Endometrial microvascular endothelial cells (primary cell): ENCODE data around the gene FLNC. TPM values are rescaled to one million over a fixed set of nuclear protein-coding genes. Genes with fewer than 3 reads are reported as not detected.

Experiments
- in situ Hi-C: cut with HindIII; loops from 2 replicates; pipeline ENCODE4 v1.10.0; 2017; ENCODE audit warnings: low sequenced_read_pairs, low pct_unique_long_range_greater_than_20kb; ENCODE audit errors: inconsistent ontology term
- total RNA-seq: library from RNA; depleted of rRNA; stranded (reverse); fragments of >200 nt; gene quantifications from one replicate; pipeline ENCODE4 v1.2.3, GENCODE V29; 2015; ENCODE audit errors: inconsistent ontology term

Gene FLNC, protein sequence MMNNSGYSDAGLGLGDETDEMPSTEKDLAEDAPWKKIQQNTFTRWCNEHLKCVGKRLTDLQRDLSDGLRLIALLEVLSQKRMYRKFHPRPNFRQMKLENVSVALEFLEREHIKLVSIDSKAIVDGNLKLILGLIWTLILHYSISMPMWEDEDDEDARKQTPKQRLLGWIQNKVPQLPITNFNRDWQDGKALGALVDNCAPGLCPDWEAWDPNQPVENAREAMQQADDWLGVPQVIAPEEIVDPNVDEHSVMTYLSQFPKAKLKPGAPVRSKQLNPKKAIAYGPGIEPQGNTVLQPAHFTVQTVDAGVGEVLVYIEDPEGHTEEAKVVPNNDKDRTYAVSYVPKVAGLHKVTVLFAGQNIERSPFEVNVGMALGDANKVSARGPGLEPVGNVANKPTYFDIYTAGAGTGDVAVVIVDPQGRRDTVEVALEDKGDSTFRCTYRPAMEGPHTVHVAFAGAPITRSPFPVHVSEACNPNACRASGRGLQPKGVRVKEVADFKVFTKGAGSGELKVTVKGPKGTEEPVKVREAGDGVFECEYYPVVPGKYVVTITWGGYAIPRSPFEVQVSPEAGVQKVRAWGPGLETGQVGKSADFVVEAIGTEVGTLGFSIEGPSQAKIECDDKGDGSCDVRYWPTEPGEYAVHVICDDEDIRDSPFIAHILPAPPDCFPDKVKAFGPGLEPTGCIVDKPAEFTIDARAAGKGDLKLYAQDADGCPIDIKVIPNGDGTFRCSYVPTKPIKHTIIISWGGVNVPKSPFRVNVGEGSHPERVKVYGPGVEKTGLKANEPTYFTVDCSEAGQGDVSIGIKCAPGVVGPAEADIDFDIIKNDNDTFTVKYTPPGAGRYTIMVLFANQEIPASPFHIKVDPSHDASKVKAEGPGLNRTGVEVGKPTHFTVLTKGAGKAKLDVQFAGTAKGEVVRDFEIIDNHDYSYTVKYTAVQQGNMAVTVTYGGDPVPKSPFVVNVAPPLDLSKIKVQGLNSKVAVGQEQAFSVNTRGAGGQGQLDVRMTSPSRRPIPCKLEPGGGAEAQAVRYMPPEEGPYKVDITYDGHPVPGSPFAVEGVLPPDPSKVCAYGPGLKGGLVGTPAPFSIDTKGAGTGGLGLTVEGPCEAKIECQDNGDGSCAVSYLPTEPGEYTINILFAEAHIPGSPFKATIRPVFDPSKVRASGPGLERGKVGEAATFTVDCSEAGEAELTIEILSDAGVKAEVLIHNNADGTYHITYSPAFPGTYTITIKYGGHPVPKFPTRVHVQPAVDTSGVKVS (N-terminal part only)
- total RNA-seq = 155 TPM

DNA sequence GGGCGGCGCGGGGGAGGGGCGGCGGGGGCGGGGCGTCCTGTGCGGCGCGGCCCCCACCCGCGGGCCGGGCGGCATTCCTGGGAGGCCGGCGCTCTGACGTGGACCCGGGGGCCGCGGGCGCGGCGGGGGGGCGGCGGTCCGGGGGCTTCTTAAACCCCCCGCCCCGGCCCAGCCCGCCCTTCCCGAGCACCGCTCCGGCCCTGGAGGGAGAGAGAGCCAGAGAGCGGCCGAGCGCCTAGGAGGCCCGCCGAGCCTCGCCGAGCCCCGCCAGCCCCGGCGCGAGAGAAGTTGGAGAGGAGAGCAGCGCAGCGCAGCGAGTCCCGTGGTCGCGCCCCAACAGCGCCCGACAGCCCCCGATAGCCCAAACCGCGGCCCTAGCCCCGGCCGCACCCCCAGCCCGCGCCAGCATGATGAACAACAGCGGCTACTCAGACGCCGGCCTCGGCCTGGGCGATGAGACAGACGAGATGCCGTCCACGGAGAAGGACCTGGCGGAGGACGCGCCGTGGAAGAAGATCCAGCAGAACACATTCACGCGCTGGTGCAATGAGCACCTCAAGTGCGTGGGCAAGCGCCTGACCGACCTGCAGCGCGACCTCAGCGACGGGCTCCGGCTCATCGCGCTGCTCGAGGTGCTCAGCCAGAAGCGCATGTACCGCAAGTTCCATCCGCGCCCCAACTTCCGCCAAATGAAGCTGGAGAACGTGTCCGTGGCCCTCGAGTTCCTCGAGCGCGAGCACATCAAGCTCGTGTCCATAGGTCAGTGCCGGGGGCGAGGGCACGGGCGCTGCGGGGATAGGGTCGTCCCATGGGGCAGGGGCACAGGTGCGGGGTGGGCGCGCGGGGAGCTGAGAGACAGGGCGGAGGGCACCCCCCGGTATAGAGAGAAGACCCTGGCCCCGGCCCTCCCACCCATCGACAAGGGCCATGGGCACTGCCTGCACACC lies at the start of gene FLNC:
Gene FLNC, plus strand, starts transcription at position 176 of the 947 bp plus-strand sequence. Its CDS starts 232 bp downstream, at position 408.
- in situ Hi-C loops = no loop called here

DNA sequence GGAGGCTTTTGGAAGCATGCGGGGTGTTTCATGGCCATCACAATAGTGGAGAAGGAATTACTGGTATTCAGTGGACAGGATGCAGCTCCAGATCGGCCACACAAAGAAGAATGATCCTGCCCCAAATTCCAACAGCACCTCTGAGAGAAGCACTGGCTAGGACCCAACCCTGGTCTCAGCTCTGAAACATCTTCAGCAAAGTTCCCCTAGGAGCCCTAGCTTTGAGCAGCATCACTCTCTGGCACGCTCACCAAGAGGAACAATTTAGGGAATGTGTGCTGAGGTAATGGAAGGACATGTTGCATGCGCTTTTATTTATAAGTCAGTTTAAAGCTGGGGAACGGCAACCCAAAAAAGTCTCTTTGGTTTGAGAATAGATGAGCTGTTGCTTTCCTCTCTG lies 49.1 kb upstream of the FLNC start:
- in situ Hi-C loops = no loop called here

DNA sequence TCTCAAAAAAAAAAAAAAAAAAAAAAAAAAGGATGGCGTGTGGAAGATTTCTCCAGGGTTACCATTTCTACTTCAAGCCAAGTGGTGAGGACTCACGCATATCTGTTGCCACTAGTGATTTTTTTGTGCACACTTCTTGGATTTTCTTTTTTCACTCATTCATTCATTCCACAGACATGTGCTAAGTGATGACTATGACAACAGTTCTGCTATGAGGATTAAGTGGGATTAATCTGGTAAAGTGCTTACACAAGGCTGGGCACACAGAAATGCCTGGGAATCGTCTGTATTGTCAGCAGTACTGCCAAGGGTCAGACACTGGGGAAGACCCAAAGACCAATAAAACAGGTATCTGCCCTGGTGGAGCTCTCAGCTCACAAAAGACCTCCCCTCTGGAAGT lies 48.4 kb upstream of the FLNC start:
- in situ Hi-C loops = no loop called here

DNA sequence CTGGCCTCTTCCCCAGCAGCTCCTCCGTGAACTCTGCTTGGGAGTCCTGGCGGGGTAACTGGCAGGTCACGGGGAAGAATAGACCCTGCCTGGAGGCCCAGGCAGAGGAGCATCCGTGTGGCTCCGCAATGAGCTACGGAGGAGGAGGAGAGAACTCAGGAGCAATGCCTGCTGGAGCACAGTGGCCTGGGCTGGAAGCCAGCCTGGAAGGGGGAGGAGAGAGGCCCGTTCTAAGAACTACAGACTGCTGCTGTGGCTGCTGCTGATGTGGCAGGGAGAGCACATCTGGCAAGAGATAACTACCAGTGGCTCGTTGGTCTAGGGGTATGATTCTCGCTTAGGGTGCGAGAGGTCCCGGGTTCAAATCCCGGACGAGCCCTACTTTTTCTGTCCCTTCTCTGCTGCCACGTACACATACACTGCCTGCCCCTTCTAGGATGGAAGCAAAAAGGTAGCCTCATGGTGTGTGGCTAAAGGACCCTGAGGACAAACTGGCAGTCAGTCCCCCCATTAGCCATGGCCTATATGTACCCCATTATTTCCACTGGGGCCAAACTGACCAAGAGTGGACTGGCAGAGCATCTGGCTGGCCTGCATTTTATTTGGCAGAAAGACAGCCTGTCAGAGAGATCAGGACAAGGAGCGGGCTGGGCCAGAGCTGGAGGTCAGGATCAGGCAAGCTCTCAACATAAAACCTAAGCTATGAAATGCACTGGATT lies 46.9 kb upstream of the FLNC start:
- in situ Hi-C loops = no loop called here

DNA sequence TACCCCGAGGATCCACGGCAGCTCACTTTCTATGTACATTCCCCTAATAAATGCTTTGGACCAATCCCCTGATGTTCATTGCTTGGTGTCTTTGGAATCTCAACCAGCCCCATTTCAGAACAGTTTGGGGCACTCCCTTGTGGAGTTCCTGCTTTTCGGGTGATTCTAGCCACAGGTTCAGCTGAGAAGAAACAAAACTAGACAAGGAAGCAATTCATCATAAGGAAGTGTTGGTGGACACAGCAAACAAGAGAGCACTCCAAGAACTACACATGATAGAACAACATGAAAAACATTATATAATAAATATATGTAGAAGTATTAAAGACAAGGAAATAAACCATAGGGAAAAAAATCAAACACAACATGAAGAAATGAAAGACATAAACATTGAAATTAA lies 44.5 kb upstream of the FLNC start:
- in situ Hi-C loops = no loop called here

DNA sequence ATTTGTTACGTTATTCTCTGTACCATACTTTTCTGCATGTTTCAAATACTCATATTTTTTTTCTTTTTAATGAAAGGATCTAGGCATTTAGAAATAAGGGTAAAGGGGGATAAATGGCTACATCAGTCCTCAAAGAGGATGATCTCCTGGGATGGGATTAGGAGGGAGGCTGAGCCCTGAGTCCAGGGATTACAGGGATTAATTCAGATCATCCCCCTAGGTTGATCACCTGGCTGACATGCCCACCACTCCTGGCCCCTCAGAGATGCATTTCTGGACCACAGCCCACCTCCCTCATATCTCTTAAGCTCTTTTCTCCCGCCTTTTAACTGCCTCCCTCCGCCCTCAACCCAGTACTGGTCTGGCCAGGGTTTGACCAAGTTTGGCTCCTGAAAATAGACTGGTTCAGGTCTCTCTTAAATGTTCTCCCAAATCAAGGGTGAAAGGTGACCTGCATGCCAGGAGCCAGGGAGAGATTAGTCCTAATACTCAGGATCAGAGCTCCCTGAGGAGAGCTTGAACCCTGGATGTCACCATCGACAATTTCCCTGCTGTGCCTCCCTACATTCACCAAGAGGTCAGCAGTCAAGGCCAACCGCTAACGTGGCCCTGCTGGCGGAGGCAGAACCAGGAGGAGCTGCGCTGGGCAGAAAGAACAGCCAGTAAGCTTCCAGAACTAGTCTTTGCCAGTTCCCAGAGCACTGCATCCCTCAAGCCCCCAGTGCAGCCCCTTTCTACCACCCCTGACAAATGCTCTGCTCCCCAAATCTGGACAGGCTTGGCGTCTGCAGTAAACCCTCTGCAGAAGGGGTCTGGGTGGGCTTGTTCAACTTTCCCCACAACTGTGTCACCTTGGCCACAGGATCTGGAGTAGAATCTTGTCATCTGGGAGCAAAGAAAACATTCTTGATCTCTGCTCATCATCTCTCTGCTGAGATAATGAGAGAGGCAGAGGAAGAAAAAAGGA lies 41.5 kb upstream of the FLNC start:
- in situ Hi-C loops = no loop called here

DNA sequence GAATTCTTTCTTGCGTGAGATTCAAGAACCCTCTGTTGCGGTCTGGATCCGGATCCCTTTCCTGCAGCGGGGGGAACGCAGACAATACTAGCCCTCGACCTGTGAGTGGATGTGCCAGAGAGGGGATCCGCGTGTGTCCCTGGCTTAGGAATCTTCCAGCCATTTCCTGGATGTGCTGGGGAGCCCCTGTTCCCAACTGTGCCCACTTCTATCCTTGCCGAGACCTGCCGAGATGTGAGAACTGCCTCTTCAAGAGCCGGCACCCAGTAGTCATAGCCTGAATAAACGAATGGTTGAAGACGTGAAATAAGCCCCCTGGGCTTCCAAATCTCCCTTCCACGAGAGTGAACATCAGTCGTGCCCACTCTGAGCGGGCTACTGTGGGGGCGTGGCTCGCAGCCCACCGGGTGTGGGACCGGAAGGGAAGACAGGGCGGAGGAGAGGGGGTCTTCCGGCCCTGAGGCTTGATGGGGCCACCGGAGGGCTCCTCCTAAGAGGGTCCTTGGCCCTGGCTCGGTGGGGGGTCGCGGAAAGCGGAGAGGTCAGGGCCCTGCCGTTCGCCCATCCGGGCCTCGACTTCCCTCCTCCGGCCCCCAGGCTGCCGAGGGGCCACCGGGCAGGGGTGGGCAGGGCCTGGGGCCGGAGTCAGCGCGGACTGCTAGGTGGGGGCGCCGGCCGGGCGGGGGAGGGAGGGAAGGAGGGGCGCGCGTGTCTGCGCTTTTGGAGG lies 39.7 kb upstream of the FLNC start:
- in situ Hi-C loops = no loop called here

DNA sequence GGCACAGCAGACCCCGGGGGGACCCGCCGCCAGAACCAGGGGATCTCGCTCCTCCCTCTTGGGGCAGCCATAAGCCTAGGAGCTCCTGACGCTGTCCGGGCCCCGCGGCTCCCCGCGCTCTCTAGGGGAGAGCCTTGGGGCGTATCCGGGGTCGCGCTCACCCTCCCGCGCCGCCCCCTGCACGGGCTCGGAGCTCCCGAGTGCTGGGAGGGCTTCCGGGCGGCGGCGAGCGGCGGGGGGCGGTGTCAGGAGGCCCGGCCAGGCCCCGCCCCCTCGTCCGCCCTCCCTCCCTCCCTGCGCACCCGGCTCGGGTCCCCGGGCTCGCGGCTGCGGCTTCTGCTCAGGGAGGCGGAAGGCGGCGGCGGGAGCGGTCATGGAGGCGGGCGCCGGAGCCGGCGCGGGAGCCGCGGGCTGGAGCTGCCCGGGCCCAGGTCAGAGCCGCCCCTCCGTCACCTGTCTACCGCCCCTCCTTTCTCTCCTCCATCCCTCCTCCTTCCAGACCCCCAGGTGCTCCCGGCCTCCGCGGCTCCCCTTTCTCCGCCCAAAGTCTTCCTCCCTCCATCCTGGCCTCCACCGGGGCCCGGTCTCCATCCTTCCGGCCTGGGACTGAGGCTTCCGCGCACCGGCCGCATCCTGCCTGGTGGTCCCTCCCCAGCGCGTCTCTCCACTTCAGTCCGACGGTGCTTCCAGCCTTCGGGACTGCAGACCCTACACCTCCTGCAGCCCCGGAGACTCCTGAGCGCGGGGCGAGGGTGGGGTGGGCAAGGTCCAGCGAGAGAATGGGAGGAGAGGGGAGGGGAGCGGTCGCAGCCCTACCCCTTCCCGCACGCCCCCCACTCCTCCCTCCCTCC lies 38.9 kb upstream of the FLNC start, which contains the start of gene CCDC136:
Gene CCDC136, plus strand, starts transcription at position 848 of the 851 bp plus-strand sequence. CDS start 444 bp downstream, outside the sequence.
- in situ Hi-C loops = no loop called here

DNA sequence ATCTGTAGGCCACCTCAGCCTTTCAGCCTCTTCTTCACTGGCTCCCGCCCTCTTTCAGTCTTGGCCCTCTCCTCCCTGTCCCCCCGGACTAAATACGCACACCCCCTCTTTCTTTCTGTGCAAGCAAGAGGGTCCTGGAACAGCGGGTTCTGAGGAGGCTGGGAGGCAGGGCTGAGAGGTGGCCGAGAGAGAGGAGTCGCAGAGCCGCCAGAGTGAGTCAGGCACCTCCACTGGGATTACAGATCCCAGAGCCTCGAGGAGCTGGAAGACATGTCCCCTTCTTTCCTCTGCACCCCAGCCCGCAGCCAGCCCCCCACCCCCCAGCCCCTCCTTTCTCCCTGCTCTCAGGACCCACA lies 38.3 kb upstream of the FLNC start:
- in situ Hi-C loops = no loop called here

DNA sequence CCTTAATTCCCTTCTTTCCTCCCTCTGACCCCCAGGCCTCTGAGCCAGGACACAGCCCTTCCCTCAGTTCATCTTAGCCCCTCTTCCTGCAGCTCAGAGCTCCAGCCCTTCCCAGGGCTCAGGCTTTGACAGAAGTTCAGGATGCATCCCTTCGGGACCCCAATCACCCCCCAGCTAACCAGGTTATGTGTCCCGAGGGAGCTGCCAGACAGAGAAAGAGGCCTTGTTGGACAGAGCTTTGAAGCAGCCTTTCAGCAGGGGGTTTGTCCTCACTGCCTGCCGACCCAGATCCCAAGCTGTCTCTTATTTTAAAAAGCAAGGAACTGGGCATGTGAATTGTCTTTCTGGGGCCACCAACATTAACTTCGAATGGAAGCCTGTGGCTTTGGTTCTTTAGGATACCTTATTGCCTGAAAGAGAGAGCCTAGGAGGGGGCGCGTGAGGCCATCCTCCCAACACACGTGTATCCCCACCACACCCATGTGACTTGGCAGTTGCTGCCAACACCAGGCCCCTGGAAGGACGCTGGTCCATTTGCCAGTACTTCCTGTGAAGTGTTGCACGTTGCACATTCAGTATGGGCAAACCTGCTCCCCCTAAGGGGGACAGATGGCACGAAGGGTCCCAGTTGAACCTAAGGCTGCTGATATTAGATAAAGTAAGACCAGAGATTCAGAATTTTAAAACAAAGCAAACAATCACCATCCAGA lies 37.6 kb upstream of the FLNC start:
- in situ Hi-C loops = no loop called here

DNA sequence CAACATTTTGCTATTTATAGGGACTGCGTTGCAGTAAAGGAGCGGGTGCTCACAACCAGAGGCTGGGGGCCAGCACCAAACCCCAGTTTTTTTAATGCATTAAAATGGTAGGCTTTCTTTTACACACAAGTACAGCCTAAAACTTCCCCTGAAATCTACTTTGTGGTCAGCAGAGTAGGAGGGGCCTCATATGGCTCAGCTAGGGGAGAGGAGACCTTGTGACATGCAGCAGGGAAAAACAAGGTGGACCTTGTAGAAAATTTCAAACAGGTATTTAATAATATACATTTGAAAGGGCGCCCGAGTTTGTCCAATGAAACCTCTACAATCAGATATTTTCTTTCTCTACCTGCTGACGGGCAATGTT lies 37.0 kb upstream of the FLNC start:
- in situ Hi-C loops = no loop called here

DNA sequence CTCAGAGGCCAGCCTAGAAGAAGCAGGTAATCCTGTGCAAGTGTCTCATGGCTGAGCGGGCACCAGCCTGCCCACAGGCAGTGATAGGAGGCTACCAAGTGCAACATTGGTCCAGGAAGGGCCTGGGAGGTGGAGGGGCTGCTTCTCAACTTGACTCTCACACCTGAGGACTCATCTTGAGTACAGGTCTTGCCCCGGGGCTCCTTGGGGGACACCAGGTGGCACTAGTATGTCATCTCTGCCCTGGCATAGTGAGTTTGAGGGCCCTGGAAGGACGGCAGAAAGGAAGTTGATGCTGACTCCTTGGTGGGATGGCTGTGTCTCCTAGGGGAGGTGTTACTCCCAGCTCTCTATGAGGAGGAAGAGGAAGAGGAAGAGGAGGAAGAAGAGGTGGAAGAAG lies 36.2 kb upstream of the FLNC start:
- in situ Hi-C loops = no loop called here

DNA sequence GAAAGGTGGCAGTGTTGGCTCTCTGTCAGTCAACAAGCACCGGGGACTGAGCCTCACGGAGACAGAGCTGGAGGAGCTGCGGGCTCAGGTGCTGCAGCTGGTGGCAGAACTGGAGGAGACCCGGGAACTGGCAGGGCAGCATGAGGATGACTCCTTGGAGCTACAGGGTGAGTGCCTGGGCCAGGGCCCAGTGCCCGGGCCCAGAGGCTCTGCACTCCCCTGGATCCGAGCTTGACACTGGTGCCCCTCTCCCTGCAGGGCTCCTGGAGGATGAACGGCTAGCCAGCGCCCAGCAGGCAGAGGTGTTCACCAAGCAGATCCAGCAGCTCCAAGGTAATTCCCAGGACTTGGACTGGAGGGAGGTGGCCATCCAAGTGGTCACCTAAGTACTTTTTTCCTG lies 35.8 kb upstream of the FLNC start:
- in situ Hi-C loops = no loop called here

DNA sequence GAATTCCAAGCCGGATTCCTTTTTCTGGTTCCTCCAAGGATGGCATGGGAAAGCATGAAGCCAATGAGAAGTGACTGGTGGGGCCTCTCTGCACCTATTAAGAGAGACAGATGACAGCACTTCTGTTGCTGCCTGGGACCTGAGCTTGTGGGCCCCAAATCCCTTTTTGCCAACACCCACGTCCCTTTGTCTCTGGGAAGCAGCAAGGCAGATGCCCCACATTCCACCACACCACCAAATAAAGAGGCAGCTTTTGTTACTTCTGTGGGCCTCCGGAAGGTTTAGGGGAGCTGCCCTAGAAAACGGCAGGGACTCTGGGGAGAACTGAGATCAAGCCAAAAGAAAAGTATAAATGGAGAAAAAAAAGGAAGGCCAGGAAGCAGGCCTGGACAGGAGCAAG lies 35.1 kb upstream of the FLNC start:
- in situ Hi-C loops = no loop called here

DNA sequence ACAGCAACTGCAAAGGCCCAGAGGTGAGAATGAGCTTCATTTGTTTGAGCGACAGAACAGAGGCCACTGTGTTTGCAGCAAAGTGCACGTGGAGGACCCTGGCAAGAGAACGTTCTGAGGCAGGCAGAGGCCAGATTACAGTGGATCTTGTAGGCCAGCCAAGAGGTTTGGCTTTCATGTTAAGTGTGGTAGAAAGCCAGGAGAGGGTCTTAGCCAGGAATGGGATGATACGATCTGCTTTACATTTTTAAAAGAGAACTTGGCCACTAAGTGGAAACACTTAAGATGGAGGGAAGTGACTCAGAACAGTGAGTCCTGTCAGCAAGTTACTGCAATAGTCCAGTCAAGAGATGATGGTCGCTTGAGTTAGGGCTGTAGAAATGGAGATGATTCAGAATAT lies 33.9 kb upstream of the FLNC start:
- in situ Hi-C loops = no loop called here
